ENCODE measurements around the gene C10orf71.

C10orf71 gene

DNA sequence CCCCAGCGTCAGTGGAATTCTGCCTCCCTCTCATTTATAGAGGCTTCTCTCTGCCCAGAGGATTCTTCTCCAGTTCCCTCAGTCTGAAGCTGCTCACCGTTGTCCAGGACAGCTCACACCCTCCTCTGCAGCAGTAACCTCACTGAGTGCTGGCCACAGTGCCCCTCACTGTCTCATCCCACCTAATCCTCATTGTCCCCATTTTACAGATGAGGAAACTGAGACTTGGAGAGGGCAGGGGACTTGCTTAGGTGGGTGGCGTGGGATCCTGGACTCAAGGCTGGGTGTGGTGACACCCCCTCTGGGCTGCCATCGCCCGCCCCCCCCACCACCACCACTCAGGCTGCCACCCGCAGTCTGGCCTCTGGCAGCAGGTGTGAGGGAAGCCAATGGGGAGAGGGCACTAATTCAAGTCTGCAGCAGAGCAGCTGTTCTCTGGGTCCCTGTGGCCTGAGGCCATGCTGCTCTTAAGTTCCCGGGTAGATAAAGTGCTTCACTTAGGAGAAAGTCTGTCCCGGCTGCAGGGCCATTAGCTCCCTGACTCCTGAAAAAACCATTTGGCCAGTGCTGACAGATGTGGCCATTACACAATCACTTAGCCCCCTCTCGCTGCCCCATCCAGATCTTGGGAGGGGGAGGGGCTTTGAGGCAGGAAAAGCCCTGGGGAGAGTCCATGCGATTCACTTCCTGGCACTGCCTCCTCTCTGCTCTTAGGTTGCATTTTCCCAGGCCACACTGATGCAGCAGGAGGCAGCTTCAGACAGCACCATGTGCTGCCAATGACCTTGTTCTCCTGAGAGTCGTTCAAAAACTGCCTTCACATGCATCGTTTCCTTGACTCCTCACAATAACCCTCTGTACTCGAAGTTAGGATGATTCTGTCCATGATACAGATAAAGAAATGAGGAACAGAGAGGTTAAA lies 60.6 kb downstream of the C10orf71 start:
- no peak for DNase-seq

DNA sequence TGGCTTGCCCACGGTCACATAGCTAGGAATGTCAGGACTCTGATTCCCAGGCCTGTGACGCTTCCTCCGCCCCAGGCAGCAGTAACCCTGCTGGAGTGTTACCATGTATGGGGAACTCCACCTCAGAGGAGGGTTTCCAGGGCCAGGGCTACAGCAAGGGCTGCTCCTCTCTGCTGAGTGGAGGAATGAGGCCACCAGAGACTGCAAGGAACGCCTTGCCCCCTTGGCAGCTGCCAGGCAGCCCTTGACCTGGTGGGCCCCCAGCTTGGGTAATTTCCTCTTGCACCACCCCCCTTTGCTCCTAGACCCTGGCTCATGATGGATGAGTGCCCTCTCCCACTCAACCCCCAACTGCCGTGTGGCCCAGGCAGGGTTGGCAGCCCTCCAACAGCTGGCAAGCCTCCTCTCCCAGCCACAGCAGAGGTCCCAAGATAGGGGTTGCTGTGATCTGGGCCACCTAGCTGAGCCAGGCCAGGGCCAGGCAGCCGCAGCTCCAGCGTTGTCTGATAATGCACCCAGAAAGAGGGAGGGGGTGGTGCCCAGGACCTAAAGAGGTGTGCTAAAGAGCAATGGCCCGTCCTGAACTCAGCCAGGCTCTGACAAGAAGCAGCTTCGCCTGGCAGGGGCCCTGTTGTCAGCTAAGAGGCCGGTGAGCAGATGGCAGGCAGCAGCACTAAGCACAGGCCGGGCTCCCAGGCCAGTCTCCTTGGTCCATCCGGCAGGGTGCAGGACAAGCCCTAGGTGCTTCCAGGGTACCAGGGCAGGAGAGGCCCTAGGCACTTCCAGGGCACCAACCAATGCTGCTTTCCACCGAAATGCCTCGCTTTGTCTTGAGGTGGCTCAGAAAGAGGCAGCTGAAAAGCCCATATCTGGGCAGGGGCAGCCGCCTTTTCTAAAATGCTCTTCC lies 61.6 kb downstream of the C10orf71 start:
- no peak for DNase-seq

- DNase-seq = no peak
These were observed 62.2 kb downstream of the C10orf71 start for GRCh38 chr10:49361178-49361554.

DNA sequence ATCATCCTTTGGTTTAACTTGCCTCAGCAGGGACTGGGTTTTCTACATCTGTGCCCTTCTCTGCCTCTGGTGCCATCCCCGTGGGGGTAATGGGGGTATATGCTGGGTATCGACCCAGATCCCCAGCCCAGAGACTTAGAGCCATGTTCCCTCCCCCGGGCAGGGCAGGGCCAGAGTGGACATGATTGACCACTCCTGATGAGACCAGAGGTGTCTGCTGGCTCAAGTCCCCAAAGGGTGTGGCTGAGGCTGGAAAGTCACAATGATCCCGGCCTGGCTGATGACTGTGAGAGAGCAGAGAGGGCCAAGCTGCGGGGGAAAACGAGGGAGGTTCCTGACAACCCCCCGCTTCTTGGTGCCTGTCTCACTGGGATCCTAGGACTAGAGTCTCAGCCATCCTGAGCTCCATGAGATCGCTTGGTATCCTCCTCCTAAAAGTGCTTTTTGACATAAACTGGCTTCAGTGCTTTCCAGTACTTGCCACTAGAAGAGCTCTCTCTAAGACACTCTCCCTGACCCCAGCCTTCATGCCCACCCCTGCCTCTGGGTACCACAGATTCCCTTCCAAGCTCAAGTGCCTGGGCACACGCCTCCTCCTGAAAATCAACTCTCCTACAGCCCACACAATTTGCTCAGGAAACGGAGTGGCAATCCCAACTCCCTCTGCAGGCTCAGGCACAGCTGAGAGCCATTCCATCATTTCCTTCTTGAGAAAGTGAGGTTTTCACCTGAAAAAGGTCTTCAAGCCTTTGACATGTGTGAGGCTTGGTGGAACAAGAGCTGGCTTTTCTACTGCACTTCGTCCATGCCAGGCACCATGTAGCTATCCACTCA lies 63.0 kb downstream of the C10orf71 start:
- no peak for DNase-seq

DNA sequence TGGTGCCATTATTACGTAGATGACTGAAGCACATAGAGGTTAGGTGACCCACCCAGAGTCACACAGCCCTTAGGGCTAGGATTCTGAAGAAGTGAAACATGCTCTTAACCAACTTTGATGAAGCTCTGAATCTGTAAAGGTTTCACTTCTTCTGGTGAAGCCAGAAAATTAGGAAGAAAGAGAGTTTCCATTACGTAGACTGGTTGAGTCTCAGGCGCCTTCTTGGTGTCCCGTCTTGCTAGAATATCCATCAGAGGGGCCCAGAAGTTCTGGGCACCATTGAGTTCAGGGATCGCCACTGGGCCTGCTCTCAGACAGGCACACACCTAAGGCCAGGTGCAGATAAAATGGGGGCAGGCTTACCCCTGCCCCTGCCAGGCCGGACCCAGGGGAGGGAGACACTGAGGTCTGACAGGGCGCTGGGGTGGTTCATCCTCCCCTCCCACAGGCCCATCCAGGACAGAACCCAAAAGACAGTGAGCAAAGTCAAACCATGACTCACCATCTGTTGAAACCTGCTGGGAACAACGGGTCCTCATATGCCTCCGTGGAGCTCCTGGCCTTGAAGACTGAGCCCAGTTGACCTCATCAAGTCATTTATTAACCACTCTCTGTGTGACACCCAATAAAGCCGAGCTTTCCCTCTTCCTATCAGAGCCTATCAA lies 63.8 kb downstream of the C10orf71 start:
- DNase-seq = peak in 1 of 58 donors; percentile 8

GRCh38 chr10:49363309-49364031 lies 64.5 kb downstream of the C10orf71 start:
- no peak for DNase-seq

DNA sequence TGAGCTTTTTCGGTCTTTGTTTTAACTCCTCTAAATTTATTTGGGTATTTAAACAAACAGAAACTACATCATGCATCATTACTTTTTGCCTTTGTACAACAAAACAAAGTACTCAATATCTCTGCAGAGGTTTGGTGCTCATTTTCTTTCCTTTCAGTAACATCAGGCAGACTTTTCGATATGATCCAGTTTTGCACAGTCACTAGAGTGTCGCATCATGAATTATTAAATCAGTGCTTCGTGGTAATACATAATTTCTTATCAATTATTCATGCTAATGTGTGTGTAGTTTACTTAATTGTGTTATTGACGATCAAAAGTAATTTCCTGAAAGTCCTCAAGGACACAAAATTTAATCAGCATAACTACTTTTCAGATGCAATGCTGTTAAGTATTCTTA lies 65.1 kb downstream of the C10orf71 start:
- DNase-seq = no peak

DNA sequence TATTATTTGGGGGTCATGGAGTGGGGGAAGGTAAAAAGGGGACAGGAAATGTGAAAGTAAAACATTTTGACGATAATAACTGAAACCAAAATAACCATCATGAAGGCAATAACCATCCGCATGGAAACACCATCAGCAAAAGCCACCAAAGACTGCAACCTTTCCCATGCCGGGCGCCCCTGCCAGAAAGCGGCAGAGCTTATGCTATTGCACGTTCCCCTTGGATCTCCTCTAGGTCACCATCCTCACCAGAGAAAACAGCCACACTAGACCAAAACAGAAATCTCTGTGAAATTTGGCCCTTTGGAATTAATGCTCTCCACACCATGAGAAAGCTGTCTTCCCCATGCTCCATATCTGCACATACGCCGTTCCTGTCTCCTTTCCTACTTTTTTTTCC lies 65.8 kb downstream of the C10orf71 start:
- no peak for DNase-seq

DNA sequence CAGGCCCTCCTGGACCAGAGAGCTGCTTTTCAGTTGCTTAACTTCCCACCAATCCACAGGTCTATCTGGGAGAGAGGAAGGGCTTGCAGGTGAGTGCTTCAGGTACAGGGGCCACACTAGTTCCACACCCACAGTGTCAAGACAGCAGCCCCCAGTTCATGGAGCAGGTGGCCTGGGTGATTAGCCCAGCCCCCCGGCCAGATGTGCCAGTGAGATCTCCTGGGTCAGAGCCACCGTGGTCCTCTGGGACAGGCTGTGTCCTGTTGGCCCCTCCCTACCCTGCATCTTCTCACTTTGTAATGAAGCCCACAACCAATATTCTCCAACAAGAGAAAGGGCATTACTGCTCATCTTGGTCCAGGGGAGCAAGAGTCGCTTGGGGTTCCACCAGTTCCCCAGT lies 66.3 kb downstream of the C10orf71 start:
- no peak for DNase-seq

- no peak for DNase-seq
These were observed 66.9 kb downstream of the C10orf71 start for GRCh38 chr10:49365675-49366415.

- no peak for DNase-seq
These were observed 67.5 kb downstream of the C10orf71 start for GRCh38 chr10:49366460-49366859.

- no peak for DNase-seq
These were observed 68.6 kb downstream of the C10orf71 start for GRCh38 chr10:49367600-49367999.

GRCh38 chr10:49368256-49368655 lies 69.3 kb downstream of the C10orf71 start:
- no peak for DNase-seq

- DNase-seq = no peak
These were observed 70.5 kb downstream of the C10orf71 start for GRCh38 chr10:49369216-49370162.

DNA sequence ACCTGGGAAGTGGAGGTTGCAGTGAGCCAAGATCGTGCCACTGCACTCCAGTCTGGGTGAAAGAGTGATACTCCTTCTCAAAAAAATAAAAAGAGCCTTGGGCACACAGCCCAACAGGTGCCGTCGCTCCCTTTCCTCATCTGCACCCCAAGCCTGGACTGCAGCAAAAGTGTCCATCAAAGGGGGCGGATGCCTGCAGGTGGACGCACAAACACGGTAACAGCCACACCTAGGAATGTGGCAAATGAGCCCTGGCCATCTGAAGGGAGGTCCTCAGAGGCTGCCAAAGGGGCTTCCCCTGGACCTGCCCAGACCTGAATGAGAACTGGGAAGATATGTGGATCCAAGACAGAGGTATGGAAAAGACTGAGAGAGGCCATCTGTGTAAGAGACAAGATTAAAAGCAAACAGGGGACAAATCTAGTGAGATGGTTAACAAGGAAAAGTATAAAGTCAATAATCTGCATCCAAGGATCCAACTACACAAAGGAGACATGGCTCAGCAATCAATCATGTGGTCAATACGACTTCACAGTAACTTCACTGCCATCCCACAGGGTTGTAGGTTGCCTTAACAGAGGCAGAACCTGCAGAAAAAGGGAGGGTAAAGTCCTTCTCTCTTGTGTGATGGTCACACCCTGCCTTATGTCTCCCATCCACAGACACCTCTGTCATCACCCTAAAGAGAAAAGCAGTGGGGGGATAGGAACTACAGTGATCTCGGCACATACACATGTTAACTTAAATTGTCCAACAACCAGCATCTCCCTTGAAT lies 71.5 kb downstream of the C10orf71 start:
- DNase-seq = no peak

DNA sequence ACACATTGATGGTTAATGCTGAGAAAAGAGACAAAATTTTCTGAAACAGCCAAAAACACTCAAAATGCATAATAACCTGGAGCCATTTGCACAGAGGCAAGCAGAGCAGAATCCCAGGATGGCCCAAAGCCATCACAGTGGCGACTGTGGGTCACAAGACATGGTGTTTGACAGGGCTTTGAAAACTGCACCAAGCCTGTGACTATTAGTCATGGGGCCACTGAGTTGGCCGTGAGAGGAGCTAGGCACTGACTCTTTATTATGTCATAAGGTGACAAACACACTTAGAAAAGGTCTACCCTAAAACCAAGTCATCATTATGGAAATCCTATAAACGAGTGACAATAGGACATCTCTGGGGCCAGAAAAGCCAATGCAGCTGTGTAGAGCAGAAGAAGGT lies 73.0 kb downstream of the C10orf71 start:
- DNase-seq = no peak

DNA sequence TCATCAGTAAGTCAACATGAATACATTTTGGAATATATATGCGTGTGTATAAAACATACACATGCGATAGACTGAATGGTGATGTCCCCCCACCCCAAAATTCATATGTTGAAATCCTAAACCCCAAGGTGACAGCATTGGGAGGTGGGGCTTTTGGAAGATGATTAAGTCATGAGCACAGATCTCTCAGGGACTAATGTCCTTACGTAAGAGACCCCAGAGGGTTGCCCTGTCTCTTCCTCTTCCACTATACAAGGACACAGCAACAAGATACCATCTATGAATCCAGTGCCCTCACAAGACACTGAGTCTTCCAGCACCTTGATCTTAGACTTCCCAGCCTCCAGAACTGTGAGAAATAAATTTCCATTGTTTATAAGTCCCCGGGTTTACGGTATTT lies 74.4 kb downstream of the C10orf71 start:
- DNase-seq = no peak

Data from anterior cingulate cortex (tissue), 58 donors.